HG03575 (cell line): ENCODE data around the gene RREB1.

Experiments
- ATAC-seq: cut with Tn5 transposase; IDR thresholded peaks from one replicate; pipeline ENCODE4 v1.9.1; 2021; ENCODE audit not compliant: unreplicated experiment, insufficient number of reproducible peaks, low FRiP score; ENCODE audit errors: extremely low read depth

RREB1 gene

GRCh38 chr6:7232351-7232750 is 124.6 kb downstream of the RREB1 start:
- no peak for ATAC-seq

GRCh38 chr6:7234547-7234946 is 126.8 kb downstream of the RREB1 start:
- no peak for ATAC-seq

- ATAC-seq: no peak
Measured at GRCh38 chr6:7235712-7236305, 128.0 kb downstream of the RREB1 start.

- ATAC-seq: no peak
Measured at GRCh38 chr6:7236306-7237209, 128.8 kb downstream of the RREB1 start.

GRCh38 chr6:7237653-7238188 is 130.0 kb downstream of the RREB1 start:
- ATAC-seq: no peak

- no peak for ATAC-seq
Measured at GRCh38 chr6:7238526-7238899, 130.8 kb downstream of the RREB1 start.

GRCh38 chr6:7238900-7239589 is 131.3 kb downstream of the RREB1 start:
- ATAC-seq: no peak

- ATAC-seq: no peak
Measured at GRCh38 chr6:7239590-7239948, 131.8 kb downstream of the RREB1 start.

- no peak for ATAC-seq
Measured at GRCh38 chr6:7240351-7240750, 132.6 kb downstream of the RREB1 start.

GRCh38 chr6:7241160-7241559 is 133.4 kb downstream of the RREB1 start:
- ATAC-seq: no peak

- ATAC-seq: no peak
Measured at GRCh38 chr6:7241709-7242645, 134.2 kb downstream of the RREB1 start.

GRCh38 chr6:7242835-7243178 is 135.0 kb downstream of the RREB1 start:
- ATAC-seq: no peak

- ATAC-seq: no peak
Measured at GRCh38 chr6:7243179-7243981, 135.6 kb downstream of the RREB1 start.

- ATAC-seq: no peak
Measured at GRCh38 chr6:7245668-7246393, 138.1 kb downstream of the RREB1 start.

GRCh38 chr6:7246401-7247178 is 138.8 kb downstream of the RREB1 start:
- no peak for ATAC-seq

GRCh38 chr6:7247179-7247456 is 139.4 kb downstream of the RREB1 start:
- ATAC-seq: no peak

- no peak for ATAC-seq
Measured at GRCh38 chr6:7247828-7248227, 140.1 kb downstream of the RREB1 start.
